ENCODE measurements around the gene TMEM175. TPM values are rescaled to one million over a fixed set of nuclear protein-coding genes. Genes with fewer than 3 reads are reported as not detected.

The TMEM175 gene
- total RNA-seq, 1 experiment from 2014 or later: 22.3 TPM

DNA sequence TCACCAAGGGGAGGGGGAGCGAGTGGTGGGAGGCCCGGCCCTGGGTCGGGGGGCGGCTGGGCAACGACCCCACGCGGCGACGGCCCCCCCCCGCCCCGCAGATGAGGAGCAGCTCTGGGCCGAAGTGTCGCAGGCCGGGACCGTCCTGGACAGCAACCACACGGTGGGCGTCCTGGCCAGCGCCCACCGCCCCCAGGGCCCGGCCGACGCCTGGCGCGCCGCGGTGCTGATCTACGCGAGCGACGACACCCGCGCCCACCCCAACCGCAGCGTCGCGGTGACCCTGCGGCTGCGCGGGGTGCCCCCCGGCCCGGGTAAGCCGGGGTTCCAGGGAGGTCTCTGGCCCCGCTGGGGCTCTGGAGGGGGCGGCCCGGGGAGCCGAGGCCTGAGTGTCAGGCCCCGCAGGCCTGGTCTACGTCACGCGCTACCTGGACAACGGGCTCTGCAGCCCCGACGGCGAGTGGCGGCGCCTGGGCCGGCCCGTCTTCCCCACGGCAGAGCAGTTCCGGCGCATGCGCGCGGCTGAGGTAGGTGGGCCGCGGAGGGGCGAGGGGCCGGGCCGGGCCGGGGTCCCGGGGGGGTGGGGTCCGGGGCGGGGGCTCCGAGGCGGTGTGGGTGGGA lies 70.5 kb downstream of the TMEM175 start:
- H3K27me3 Mint-ChIP-seq (ENCODE audit: insufficient read depth, unreplicated experiment): peaks cover 6% of the 10 kb centered on the region
- peaks cover 22% of the 10 kb centered on the region for H3K36me3 Mint-ChIP-seq (ENCODE audit: insufficient read depth, unreplicated experiment)
- no peaks in the 10 kb centered on the region for H3K27me3 ChIP-seq (replicated peaks; ENCODE audit: control insufficient read depth, insufficient read depth, low read length)
- no peaks in the 10 kb centered on the region for H3K36me3 ChIP-seq (ENCODE audit: control insufficient read depth, insufficient read depth, low read length)
- H3K4me1 ChIP-seq: peaks cover 5% of the 10 kb centered on the region
- no peak overlapping the region for H3K4me3 Mint-ChIP-seq (ENCODE audit: unreplicated experiment)
- intact Hi-C loops (cut with micrococcal nuclease; ENCODE audit: unreplicated experiment): no loop called here
- TF ChIP-seq, protein P1, sequence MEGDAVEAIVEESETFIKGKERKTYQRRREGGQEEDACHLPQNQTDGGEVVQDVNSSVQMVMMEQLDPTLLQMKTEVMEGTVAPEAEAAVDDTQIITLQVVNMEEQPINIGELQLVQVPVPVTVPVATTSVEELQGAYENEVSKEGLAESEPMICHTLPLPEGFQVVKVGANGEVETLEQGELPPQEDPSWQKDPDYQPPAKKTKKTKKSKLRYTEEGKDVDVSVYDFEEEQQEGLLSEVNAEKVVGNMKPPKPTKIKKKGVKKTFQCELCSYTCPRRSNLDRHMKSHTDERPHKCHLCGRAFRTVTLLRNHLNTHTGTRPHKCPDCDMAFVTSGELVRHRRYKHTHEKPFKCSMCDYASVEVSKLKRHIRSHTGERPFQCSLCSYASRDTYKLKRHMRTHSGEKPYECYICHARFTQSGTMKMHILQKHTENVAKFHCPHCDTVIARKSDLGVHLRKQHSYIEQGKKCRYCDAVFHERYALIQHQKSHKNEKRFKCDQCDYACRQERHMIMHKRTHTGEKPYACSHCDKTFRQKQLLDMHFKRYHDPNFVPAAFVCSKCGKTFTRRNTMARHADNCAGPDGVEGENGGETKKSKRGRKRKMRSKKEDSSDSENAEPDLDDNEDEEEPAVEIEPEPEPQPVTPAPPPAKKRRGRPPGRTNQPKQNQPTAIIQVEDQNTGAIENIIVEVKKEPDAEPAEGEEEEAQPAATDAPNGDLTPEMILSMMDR (IDR thresholded peaks at IDR 0.05; ENCODE audit: insufficient read depth in 1 of 2, low read depth in 1 of 2, low read length in 1 of 2, severe bottlenecking in 1 of 2, unreplicated experiment in 1 of 2): no peak
- no peaks in the 10 kb centered on the region for H3K4me1 Mint-ChIP-seq (ENCODE audit: low read depth, unreplicated experiment)
- H3K4me3 ChIP-seq (ENCODE audit: low read depth, low read length): peak overlapping the region; percentile 4; the same call in 1 of the 2 replicates
- ChIA-PET CTCF (no interaction called here), POLR2A (no interaction called here)
- peaks cover 7% of the 10 kb centered on the region; the same call in 1 of the 2 replicates for H3K9me3 ChIP-seq
- peaks cover 10% of the 10 kb centered on the region for H3K9me3 Mint-ChIP-seq (ENCODE audit: unreplicated experiment)
- DNase-seq: no peak
- no TSS peak for BruUV-seq (replicated peaks)
- H3K27ac Mint-ChIP-seq (ENCODE audit: unreplicated experiment): no peak overlapping the region

DNA sequence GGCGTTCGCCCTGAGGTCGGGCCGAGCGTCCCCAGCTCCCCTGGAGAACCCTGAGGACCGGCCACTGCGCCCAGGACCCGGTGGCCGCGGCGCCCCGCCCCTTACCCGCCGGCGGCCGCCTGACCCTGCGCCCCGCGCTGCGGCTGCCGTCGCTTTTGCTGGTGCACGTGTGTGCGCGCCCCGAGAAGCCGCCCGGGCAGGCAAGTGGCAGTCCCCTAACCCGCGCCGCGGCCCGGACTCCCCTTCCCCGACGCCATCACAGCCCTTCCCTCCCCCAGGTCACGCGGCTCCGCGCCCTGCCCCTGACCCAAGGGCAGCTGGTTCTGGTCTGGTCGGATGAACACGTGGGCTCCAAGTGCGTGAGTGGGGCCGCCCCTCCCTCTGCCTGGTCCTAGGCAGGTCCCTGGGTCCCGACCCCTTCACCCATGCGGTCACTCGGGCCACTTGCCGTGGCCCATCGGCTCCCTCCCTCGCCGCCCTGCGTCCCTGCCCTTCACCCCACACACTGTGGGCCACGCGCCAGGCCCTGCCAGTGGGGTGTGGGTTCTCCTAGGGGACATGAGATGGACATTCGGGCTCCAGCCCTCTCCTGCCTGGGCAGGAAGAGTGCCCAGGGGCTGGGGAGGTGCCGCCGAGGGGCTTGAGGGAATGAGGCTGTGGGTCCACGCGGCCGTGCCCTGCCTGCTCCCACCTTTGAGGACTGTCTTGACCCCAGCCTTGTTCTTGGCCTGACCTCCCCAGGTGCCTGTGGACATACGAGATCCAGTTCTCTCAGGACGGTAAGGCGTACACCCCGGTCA lies 71.2 kb downstream of the TMEM175 start:
- Histone ChIP-seq H3K4me3 (ENCODE audit: low read depth, low read length) (no peak overlapping the region), H3K27me3 (replicated peaks; ENCODE audit: control insufficient read depth, insufficient read depth, low read length) (no peaks in the 10 kb centered on the region), H3K36me3 (ENCODE audit: control insufficient read depth, insufficient read depth, low read length) (no peaks in the 10 kb centered on the region), H3K9me3 (peaks cover 7% of the 10 kb centered on the region; the same call in 1 of the 2 replicates), H3K4me1 (no peaks in the 10 kb centered on the region)
- TF ChIP-seq, protein P1 (IDR thresholded peaks at IDR 0.05; ENCODE audit: insufficient read depth in 1 of 2, low read depth in 1 of 2, low read length in 1 of 2, severe bottlenecking in 1 of 2, unreplicated experiment in 1 of 2): no peak
- Mint-ChIP-seq H3K27me3 (ENCODE audit: insufficient read depth, unreplicated experiment) (peaks cover 6% of the 10 kb centered on the region), H3K27ac (ENCODE audit: unreplicated experiment) (no peak overlapping the region), H3K4me1 (ENCODE audit: low read depth, unreplicated experiment) (no peaks in the 10 kb centered on the region), H3K4me3 (ENCODE audit: unreplicated experiment) (no peak overlapping the region), H3K36me3 (ENCODE audit: insufficient read depth, unreplicated experiment) (peaks cover 22% of the 10 kb centered on the region), H3K9me3 (ENCODE audit: unreplicated experiment) (peaks cover 10% of the 10 kb centered on the region)
- no TSS peak for BruUV-seq (replicated peaks)
- ChIA-PET POLR2A (no interaction called here), CTCF (no interaction called here)
- no peak for DNase-seq
- intact Hi-C loops (cut with micrococcal nuclease; ENCODE audit: unreplicated experiment): no loop called here

DNA sequence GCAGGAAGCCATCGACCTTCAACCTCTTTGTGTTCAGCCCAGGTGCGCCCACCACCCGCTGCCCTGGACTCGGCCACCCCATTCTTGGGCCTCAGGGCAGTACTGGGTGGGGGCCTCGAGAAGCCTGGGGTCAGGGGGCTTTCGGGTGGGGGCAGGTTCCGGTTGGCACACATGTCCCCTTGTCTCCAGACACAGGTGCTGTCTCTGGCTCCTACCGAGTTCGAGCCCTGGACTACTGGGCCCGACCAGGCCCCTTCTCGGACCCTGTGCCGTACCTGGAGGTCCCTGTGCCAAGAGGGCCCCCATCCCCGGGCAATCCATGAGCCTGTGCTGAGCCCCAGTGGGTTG lies 71.8 kb downstream of the TMEM175 start:
- peaks cover 24% of the 10 kb centered on the region for H3K36me3 Mint-ChIP-seq (ENCODE audit: insufficient read depth, unreplicated experiment)
- CTCF ChIA-PET: no interaction called here
- intact Hi-C loops (cut with micrococcal nuclease; ENCODE audit: unreplicated experiment): no loop called here

More for the DNA sequence above, 71.8 kb downstream of the TMEM175 start:
- Histone ChIP-seq H3K9me3 (peaks cover 7% of the 10 kb centered on the region; the same call in 1 of the 2 replicates), H3K36me3 (ENCODE audit: control insufficient read depth, insufficient read depth, low read length) (no peaks in the 10 kb centered on the region), H3K4me3 (ENCODE audit: low read depth, low read length) (no peak overlapping the region), H3K4me1 (0 out of 2 replicates have a peak, but pooled peaks cover 3% of the 10 kb centered on the region), H3K27me3 (replicated peaks; ENCODE audit: control insufficient read depth, insufficient read depth, low read length) (no peaks in the 10 kb centered on the region)
- Mint-ChIP-seq H3K4me3 (ENCODE audit: unreplicated experiment) (no peak overlapping the region), H3K4me1 (ENCODE audit: low read depth, unreplicated experiment) (peaks cover 4% of the 10 kb centered on the region), H3K9me3 (ENCODE audit: unreplicated experiment) (peaks cover 10% of the 10 kb centered on the region), H3K27me3 (ENCODE audit: insufficient read depth, unreplicated experiment) (peaks cover 7% of the 10 kb centered on the region), H3K27ac (ENCODE audit: unreplicated experiment) (no peak overlapping the region)
- TF ChIP-seq, protein P1 (IDR thresholded peaks at IDR 0.05; ENCODE audit: insufficient read depth in 1 of 2, low read depth in 1 of 2, low read length in 1 of 2, severe bottlenecking in 1 of 2, unreplicated experiment in 1 of 2): no peak
- POLR2A ChIA-PET: no interaction called here
- BruUV-seq (replicated peaks): no TSS peak
- no peak for DNase-seq
